WTC11 (cell line): ENCODE results near the gene RAB10.

Experiments used
- ATF2 ChIP-seq: sonication (generic); formaldehyde crosslinking; IDR thresholded peaks from 2 replicates; pipeline ENCODE4 v1.8.1; 2022; ENCODE audit warnings: low read depth, missing genetic modification reagents, borderline replicate concordance
- CTCF ChIP-seq: fragments of 200-600 bp; IDR thresholded peaks from 2 replicates; pipeline ENCODE4 v1.8.0; 2022; ENCODE audit warnings: antibody characterized with exemption
- ELF4 ChIP-seq: sonication (generic); formaldehyde crosslinking; IDR thresholded peaks from 2 replicates; pipeline ENCODE4 v1.8.1; 2022; ENCODE audit warnings: low read depth, mild to moderate bottlenecking, moderate library complexity, missing genetic modification reagents
- FOXP1 ChIP-seq: sonication (generic); formaldehyde crosslinking; IDR thresholded peaks from 2 replicates; pipeline ENCODE4 v1.8.0; 2022; ENCODE audit warnings: missing genetic modification reagents, mild to moderate bottlenecking, moderate library complexity, borderline replicate concordance
- JUN ChIP-seq: sonication (generic); formaldehyde crosslinking; IDR thresholded peaks from 2 replicates; pipeline ENCODE4 v1.8.0; 2023; ENCODE audit warnings: mild to moderate bottlenecking, missing genetic modification reagents
- NFYB ChIP-seq: sonication (generic); formaldehyde crosslinking; conservative IDR thresholded peaks from 2 replicates; pipeline ENCODE4 v1.8.0; 2022; ENCODE audit warnings: low read depth, missing genetic modification reagents
- PREB ChIP-seq: sonication (generic); formaldehyde crosslinking; IDR thresholded peaks from 2 replicates; pipeline ENCODE4 v1.8.1; 2022; ENCODE audit warnings: mild to moderate bottlenecking, missing genetic modification reagents, moderate library complexity, borderline replicate concordance
- ZMAT4 ChIP-seq: fragments of 250-450 bp; sonication (Bioruptor Pico); IDR thresholded peaks from 2 replicates; pipeline ENCODE4 v1.9.0; 2021; ENCODE audit warnings: mild to moderate bottlenecking
- ZNF121 ChIP-seq: sonication (generic); formaldehyde crosslinking; IDR thresholded peaks from 2 replicates; pipeline ENCODE4 v1.8.0; 2023; ENCODE audit warnings: missing genetic modification reagents
- TF ChIP-seq, protein P1 (sequence below): sonication (generic); formaldehyde crosslinking; IDR thresholded peaks from 2 replicates; pipeline ENCODE4 v1.8.1; 2022; ENCODE audit warnings: missing genetic modification reagents, borderline replicate concordance
- TF ChIP-seq, protein P2 (sequence below): sonication (generic); formaldehyde crosslinking; IDR thresholded peaks from 2 replicates; pipeline ENCODE4 v1.8.1; 2022; ENCODE audit warnings: low read depth, mild to moderate bottlenecking, moderate library complexity, missing genetic modification reagents, borderline replicate concordance
- TF ChIP-seq, protein P3 (sequence below): sonication (generic); formaldehyde crosslinking; IDR thresholded peaks from 2 replicates; pipeline ENCODE4 v1.8.1; 2023; ENCODE audit warnings: mild to moderate bottlenecking, missing genetic modification reagents
- TF ChIP-seq, protein P4 (sequence below): sonication (generic); formaldehyde crosslinking; IDR thresholded peaks from 2 replicates; pipeline ENCODE4 v1.8.0; 2022; ENCODE audit warnings: mild to moderate bottlenecking, missing genetic modification reagents
- TF ChIP-seq, protein P5 (sequence below): sonication (generic); formaldehyde crosslinking; conservative IDR thresholded peaks from 2 replicates; pipeline ENCODE4 v1.8.1; 2022; ENCODE audit warnings: mild to moderate bottlenecking, missing genetic modification reagents

GRCh38 chr2:26011609-26011989 is 22.3 kb upstream of the RAB10 start:
- TF ChIP-seq CTCF (no peak), ZMAT4 (CRISPR knock-in tag) (no peak), FOXP1 (no peak), ELF4 (CRISPR knock-in tag) (no peak), PREB (CRISPR knock-in tag) (no peak), ATF2 (no peak), JUN (CRISPR knock-in tag) (no peak), NFYB (CRISPR knock-in tag) (no peak), ZNF121 (CRISPR knock-in tag) (no peak)
- TF ChIP-seq, protein P1, sequence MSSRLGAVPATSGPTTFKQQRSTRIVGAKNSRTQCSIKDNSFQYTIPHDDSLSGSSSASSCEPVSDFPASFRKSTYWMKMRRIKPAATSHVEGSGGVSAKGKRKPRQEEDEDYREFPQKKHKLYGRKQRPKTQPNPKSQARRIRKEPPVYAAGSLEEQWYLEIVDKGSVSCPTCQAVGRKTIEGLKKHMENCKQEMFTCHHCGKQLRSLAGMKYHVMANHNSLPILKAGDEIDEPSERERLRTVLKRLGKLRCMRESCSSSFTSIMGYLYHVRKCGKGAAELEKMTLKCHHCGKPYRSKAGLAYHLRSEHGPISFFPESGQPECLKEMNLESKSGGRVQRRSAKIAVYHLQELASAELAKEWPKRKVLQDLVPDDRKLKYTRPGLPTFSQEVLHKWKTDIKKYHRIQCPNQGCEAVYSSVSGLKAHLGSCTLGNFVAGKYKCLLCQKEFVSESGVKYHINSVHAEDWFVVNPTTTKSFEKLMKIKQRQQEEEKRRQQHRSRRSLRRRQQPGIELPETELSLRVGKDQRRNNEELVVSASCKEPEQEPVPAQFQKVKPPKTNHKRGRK (CRISPR knock-in tag), result no peak
- TF ChIP-seq, protein P2, sequence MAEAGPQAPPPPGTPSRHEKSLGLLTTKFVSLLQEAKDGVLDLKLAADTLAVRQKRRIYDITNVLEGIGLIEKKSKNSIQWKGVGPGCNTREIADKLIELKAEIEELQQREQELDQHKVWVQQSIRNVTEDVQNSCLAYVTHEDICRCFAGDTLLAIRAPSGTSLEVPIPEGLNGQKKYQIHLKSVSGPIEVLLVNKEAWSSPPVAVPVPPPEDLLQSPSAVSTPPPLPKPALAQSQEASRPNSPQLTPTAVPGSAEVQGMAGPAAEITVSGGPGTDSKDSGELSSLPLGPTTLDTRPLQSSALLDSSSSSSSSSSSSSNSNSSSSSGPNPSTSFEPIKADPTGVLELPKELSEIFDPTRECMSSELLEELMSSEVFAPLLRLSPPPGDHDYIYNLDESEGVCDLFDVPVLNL (CRISPR knock-in tag), result no peak
- TF ChIP-seq, protein P3, sequence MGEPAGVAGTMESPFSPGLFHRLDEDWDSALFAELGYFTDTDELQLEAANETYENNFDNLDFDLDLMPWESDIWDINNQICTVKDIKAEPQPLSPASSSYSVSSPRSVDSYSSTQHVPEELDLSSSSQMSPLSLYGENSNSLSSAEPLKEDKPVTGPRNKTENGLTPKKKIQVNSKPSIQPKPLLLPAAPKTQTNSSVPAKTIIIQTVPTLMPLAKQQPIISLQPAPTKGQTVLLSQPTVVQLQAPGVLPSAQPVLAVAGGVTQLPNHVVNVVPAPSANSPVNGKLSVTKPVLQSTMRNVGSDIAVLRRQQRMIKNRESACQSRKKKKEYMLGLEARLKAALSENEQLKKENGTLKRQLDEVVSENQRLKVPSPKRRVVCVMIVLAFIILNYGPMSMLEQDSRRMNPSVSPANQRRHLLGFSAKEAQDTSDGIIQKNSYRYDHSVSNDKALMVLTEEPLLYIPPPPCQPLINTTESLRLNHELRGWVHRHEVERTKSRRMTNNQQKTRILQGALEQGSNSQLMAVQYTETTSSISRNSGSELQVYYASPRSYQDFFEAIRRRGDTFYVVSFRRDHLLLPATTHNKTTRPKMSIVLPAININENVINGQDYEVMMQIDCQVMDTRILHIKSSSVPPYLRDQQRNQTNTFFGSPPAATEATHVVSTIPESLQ (CRISPR knock-in tag), result no peak
- TF ChIP-seq, protein P4, sequence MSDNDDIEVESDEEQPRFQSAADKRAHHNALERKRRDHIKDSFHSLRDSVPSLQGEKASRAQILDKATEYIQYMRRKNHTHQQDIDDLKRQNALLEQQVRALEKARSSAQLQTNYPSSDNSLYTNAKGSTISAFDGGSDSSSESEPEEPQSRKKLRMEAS (CRISPR knock-in tag), result no peak
- TF ChIP-seq, protein P5, sequence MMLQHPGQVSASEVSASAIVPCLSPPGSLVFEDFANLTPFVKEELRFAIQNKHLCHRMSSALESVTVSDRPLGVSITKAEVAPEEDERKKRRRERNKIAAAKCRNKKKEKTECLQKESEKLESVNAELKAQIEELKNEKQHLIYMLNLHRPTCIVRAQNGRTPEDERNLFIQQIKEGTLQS (CRISPR knock-in tag), result no peak
